Subcutaneous abdominal adipose tissue (tissue), 5 donors: ENCODE measurements around the gene TMEM208.

Experiments used
- H3K27ac ChIP-seq: one replicate; pipeline ENCODE4 v1.7.0; 2013; ENCODE audit warnings: low read depth, mild to moderate bottlenecking, inconsistent platforms, low read length, moderate library complexity
- H3K27me3 ChIP-seq, 5 donors: one replicate each; pipeline ENCODE4 v1.7.0; 2013; ENCODE audit warnings: low read length in 5 of 5, inconsistent platforms in 1 of 5; ENCODE audit not compliant: control insufficient read depth in 5 of 5, insufficient read depth in 4 of 5
- H3K36me3 ChIP-seq, 5 donors: one replicate each; pipeline ENCODE4 v1.7.0; 2013; ENCODE audit warnings: low read length in 5 of 5; ENCODE audit not compliant: control insufficient read depth in 5 of 5, insufficient read depth in 5 of 5
- H3K4me1 ChIP-seq, 5 donors: one replicate each; pipeline ENCODE4 v1.7.0; 2013; ENCODE audit warnings: low read length in 5 of 5, mild to moderate bottlenecking in 3 of 5, moderate library complexity in 1 of 5; ENCODE audit not compliant: control insufficient read depth in 5 of 5, insufficient read depth in 5 of 5
- H3K4me3 ChIP-seq, 5 donors: one replicate each; pipeline ENCODE4 v1.7.0; 2013; ENCODE audit warnings: low read length in 5 of 5, low read depth in 1 of 5
- H3K9ac ChIP-seq, 5 donors: one replicate each; pipeline ENCODE4 v1.7.0; 2013; ENCODE audit warnings: low read length in 5 of 5, mild to moderate bottlenecking in 4 of 5, moderate library complexity in 3 of 5
- H3K9me3 ChIP-seq, 5 donors: one replicate each; pipeline ENCODE4 v1.7.0; 2013; ENCODE audit warnings: low read length in 5 of 5; ENCODE audit not compliant: control insufficient read depth in 5 of 5
- donor health status: healthy.
- donor health status: healthy.
- donor health status: healthy.
- donor health status: healthy.
- donor health status: healthy.

TMEM208 gene

DNA sequence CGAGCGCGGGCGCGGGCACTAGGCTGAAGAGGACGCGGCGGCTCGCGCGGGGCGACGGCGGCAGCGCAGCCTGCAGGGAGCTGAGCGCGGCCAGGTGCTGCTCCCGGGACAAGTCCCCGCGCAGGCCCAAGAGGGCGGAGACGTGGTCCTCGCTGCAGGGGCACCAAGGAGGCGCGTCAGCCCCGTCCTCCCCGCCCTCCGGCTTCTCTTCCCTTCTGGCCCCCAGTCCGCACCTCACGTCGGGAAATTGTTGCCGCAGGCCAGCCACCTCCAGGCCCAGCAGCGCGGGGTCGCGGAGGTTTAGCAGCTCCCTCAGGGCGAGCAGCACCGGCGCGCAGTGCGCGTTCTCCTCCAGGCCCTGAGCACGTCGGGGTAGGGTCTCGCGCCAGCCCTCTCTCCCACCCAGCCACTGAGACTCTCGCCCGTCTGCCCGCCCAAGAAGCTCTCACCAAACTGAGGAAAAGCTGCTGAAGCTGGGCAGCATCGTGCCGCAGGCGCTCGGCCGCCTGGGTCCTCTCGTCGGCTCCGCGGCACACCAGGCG lies 42.4 kb upstream of the TMEM208 start:
- H3K9ac ChIP-seq = peak overlapping the region in 3 of 5 donors; percentile 68 to 91 (median 77)
- H3K4me1 ChIP-seq = peaks cover 3 to 43% (median 35%) of the 10 kb centered on the region in 5 donors
- no peaks in the 10 kb centered on the region for H3K27me3 ChIP-seq
- H3K36me3 ChIP-seq = peaks cover 0 to 3% (median 0%) of the 10 kb centered on the region in 5 donors
- H3K27ac ChIP-seq = peak overlapping the region; percentile 89
- H3K4me3 ChIP-seq = peak overlapping the region in 4 of 5 donors; percentile 77 to 84 (median 80)
- H3K9me3 ChIP-seq = no peaks in the 10 kb centered on the region

GRCh38 chr16:67184995-67185650 lies 41.8 kb upstream of the TMEM208 start:
- H3K4me1 ChIP-seq = peaks cover 3 to 45% (median 35%) of the 10 kb centered on the region in 5 donors
- H3K27ac ChIP-seq = no peak overlapping the region
- peak overlapping the region in 4 of 5 donors; percentile 6 to 84 (median 80) for H3K4me3 ChIP-seq
- H3K27me3 ChIP-seq = no peaks in the 10 kb centered on the region
- no peaks in the 10 kb centered on the region for H3K9me3 ChIP-seq
- peak overlapping the region in 1 of 5 donors; percentile 37 for H3K9ac ChIP-seq
- peaks cover 0 to 3% (median 0%) of the 10 kb centered on the region in 5 donors for H3K36me3 ChIP-seq

DNA sequence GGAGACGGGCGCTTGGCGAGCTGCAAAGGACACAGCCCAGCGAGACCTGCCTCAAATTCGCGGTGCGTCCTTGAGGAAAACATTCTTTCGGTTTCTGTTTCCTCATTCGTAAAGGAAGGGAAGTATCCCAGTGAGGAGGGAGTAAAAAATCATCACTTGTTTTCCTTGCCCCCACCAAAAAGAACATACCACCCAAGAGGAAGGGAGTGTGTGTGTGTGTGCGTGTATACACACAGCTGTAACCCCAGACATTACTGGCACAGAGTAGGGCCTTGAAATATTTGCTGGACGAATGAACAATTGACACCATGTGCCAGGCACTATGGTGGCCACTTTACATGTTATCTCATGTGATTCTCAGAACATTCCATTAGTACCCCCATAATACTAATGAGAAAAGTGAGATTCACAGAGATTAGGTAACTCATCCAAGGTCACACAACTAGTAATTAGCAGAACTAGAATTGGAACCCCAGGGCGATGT lies 41.2 kb upstream of the TMEM208 start:
- no peak overlapping the region for H3K27ac ChIP-seq
- H3K9ac ChIP-seq = peak overlapping the region in 1 of 5 donors; percentile 37
- H3K27me3 ChIP-seq = no peaks in the 10 kb centered on the region
- H3K36me3 ChIP-seq = peaks cover 0 to 3% (median 0%) of the 10 kb centered on the region in 5 donors
- H3K9me3 ChIP-seq = no peaks in the 10 kb centered on the region
- H3K4me1 ChIP-seq = peaks cover 4 to 50% (median 35%) of the 10 kb centered on the region in 5 donors
- peak overlapping the region in 3 of 5 donors; percentile 0 to 80 (median 80) for H3K4me3 ChIP-seq

DNA sequence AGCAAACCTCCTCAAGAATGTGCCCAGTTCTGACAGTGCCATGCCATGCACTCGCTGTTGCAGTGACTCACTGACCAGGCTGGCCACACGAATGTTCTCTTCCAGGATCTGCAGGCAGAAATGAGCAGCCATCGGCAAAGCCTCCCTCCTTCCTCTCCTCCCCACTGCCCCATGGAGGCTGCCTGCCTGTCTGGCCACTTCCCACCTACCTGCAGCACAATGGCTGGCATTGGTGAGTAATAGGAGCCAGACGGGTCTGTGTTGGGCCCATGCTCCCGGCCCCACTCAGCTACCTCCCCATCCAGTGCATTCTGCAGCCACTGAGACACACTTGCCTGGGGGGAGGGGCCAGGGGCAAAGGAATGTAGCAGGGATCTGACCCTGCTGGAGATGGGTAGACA lies 40.4 kb upstream of the TMEM208 start:
- no peak overlapping the region for H3K27ac ChIP-seq
- no peaks in the 10 kb centered on the region for H3K9me3 ChIP-seq
- no peak overlapping the region for H3K4me3 ChIP-seq
- H3K27me3 ChIP-seq = no peaks in the 10 kb centered on the region
- peaks cover 0 to 3% (median 0%) of the 10 kb centered on the region in 5 donors for H3K36me3 ChIP-seq
- no peak overlapping the region for H3K9ac ChIP-seq
- peaks cover 3 to 52% (median 30%) of the 10 kb centered on the region in 5 donors for H3K4me1 ChIP-seq

- Histone ChIP-seq H3K9me3 (no peaks in the 10 kb centered on the region), H3K36me3 (peaks cover 0 to 3% (median 0%) of the 10 kb centered on the region in 5 donors), H3K4me3 (no peak overlapping the region), H3K27ac (no peak overlapping the region), H3K9ac (no peak overlapping the region), H3K27me3 (no peaks in the 10 kb centered on the region), H3K4me1 (peaks cover 5 to 55% (median 33%) of the 10 kb centered on the region in 5 donors)
These were observed 39.6 kb upstream of the TMEM208 start for GRCh38 chr16:67187175-67187890.

- H3K27me3 ChIP-seq = no peaks in the 10 kb centered on the region
- H3K4me3 ChIP-seq = no peak overlapping the region
- H3K27ac ChIP-seq = no peak overlapping the region
- H3K4me1 ChIP-seq = peaks cover 13 to 60% (median 37%) of the 10 kb centered on the region in 5 donors
- peaks cover 0 to 3% (median 0%) of the 10 kb centered on the region in 5 donors for H3K36me3 ChIP-seq
- H3K9me3 ChIP-seq = no peaks in the 10 kb centered on the region
- H3K9ac ChIP-seq = no peak overlapping the region
These were observed 38.6 kb upstream of the TMEM208 start for GRCh38 chr16:67188323-67188722.

GRCh38 chr16:67188798-67189197 lies 38.1 kb upstream of the TMEM208 start:
- no peak overlapping the region for H3K27ac ChIP-seq
- H3K27me3 ChIP-seq = no peaks in the 10 kb centered on the region
- H3K4me1 ChIP-seq = peaks cover 15 to 63% (median 41%) of the 10 kb centered on the region in 5 donors
- H3K36me3 ChIP-seq = peaks cover 0 to 7% (median 4%) of the 10 kb centered on the region in 5 donors
- H3K4me3 ChIP-seq = no peak overlapping the region
- H3K9ac ChIP-seq = no peak overlapping the region
- no peaks in the 10 kb centered on the region for H3K9me3 ChIP-seq

DNA sequence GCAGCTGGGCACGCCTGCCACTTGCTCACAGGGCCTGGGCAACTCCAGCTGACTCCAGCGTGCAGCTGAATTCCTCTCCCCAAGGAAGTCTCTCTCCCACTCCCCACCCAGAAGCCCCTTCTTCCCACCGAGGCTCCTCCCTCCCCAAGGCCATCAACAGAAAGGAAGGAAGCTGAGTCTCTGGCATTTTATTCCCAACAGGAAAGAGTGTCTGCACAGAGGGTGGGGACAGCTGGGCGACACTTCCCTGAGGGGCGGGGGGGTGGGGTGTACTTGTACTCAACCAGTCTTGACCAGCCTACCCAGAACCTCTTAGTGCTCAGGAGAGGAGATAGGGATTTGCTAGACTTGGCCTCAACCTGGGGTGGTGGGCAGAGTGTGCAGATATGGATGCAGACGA lies 36.9 kb upstream of the TMEM208 start, which contains the start of gene EXOC3L1:
EXOC3L1 (minus strand) TSS at position 96 of the 400 bp plus-strand sequence. CDS start 460 bp downstream, outside the sequence.
- Histone ChIP-seq H3K4me1 (peaks cover 18 to 60% (median 34%) of the 10 kb centered on the region in 5 donors), H3K4me3 (peak within 1 kb of the TSS in 4 of 5 donors; percentile 32 to 56 (median 42)), H3K9ac (peak within 1 kb of the TSS in 1 of 5 donors; percentile 33), H3K27me3 (no peaks in the 10 kb centered on the region), H3K9me3 (no peaks in the 10 kb centered on the region), H3K27ac (no peak within 1 kb of the TSS), H3K36me3 (peaks cover 0 to 20% (median 16%) of the 10 kb centered on the region in 5 donors)

DNA sequence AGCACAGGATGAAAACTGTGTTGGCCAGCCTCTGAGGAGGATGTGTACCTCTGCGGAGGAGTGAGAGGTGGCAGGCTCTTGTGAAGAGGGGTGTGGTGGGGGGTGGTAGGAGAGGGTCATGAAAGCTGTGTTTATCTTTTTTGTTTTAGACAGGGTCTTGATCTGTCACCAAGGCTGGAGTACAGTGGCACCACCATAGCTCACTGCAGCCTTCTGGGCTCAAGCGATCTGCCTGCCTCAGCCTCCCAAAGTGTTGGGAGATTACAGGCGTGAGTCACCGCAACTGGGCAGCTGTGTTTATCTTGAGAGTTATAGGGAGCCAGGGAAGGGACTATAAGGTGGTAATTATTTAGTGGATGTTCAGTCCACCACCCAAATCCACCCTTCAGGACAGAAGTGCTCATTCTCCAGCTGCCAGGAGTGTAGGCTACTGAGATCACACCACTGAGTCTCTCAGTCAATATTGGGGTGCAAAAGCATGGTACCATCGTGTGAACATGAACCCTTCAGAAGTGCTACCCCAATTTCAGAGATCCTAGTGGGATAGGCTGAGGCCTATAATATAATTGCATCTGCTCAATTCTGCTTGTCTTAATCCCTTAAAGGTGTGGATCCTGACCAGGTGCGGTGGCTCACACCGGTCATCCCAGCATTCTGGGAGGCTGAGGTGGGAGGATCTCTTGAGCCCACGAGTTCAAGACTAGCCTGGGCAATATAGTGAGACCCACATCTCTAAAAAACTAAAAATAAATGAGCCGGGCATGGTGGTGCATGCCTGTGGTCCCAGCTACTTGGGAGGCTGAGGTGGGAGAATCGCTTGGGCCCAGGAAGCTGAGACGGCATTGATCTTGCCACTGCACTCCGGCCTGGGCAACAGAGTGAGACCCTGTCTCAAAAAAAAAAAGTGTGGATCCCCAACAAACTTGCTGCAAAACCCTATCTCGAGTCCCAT lies 36.2 kb upstream of the TMEM208 start:
- Histone ChIP-seq H3K36me3 (peaks cover 0 to 26% (median 23%) of the 10 kb centered on the region in 5 donors), H3K27ac (no peak overlapping the region), H3K27me3 (no peaks in the 10 kb centered on the region), H3K4me3 (peak overlapping the region in 4 of 5 donors; percentile 32 to 56 (median 42)), H3K9ac (no peak overlapping the region), H3K9me3 (no peaks in the 10 kb centered on the region), H3K4me1 (peaks cover 18 to 53% (median 27%) of the 10 kb centered on the region in 5 donors)
